Vagina (tissue), 2 donors: ENCODE measurements around the gene DYRK1B. TPM values are rescaled to one million over a fixed set of nuclear protein-coding genes. Genes with fewer than 3 reads are reported as not detected.

Experiments used
- microRNA-seq: library from miRNA; unstranded; fragments of <30 nt; microRNA quantifications from one replicate; pipeline ENCODE4, GENCODE V29; 2017; ENCODE audit warnings: borderline number of aligned reads, borderline replicate concordance
- small RNA-seq: library from RNA; depleted of rRNA; stranded (forward); fragments of <200 nt; gene quantifications from one replicate; pipeline ENCODE3, GENCODE V24; 2016
- total RNA-seq: library from RNA; depleted of rRNA; stranded (reverse); fragments of >200 nt; gene quantifications from one replicate; pipeline ENCODE4 v1.2.3, GENCODE V29; 2016

Gene DYRK1B
- total RNA-seq, 1 donor from 2014 or later: 5.6 TPM

Small RNA genes lying within 50 kb of the gene (microRNA-seq; reads per million reads assigned to microRNA genes)
- gene MIR6719: not detected

Small RNA genes lying within 50 kb of the gene (small RNA-seq; reads per million reads assigned to genes)
- not detected for gene MIR6719

Other genes with a start within 250 kb of the DYRK1B start
- not detected for gene LGALS13, start 231.6 kb downstream of the DYRK1B start, total RNA-seq
- not detected for gene LGALS16, start 178.2 kb downstream of the DYRK1B start, total RNA-seq
- not detected for gene LGALS14, start 129.7 kb downstream of the DYRK1B start, total RNA-seq
- not detected for gene CLC, start 96.1 kb downstream of the DYRK1B start, total RNA-seq
- gene LEUTX, start 55.3 kb downstream of the DYRK1B start, total RNA-seq: not detected
- 180 TPM for gene FBL, start 12.2 kb upstream of the DYRK1B start, total RNA-seq
- 31.7 TPM for gene FCGBP, start 100.5 kb upstream of the DYRK1B start, total RNA-seq
- gene PSMC4, start 137.0 kb upstream of the DYRK1B start, total RNA-seq: 74.9 TPM
- gene ZNF546, start 162.9 kb upstream of the DYRK1B start, total RNA-seq: 5.2 TPM
- gene ZNF780B, start 222.1 kb upstream of the DYRK1B start, total RNA-seq: 12.0 TPM